NCI-H345 treated with DMSO at 0.1 percent for 48 hours (cell line): ENCODE data around the gene EMP3.
"Not testable (repeated sequence)": the region's sequence is repeated elsewhere in the genome, so short reads cannot be mapped to it uniquely, and the experiment has no call there.

Experiments used
- DNase-seq: peaks from one replicate; lab custom pipeline; 2025; ENCODE audit not compliant: unreplicated experiment; lab: John Stamatoyannopoulos, UW

The EMP3 gene, protein sequence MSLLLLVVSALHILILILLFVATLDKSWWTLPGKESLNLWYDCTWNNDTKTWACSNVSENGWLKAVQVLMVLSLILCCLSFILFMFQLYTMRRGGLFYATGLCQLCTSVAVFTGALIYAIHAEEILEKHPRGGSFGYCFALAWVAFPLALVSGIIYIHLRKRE

DNA sequence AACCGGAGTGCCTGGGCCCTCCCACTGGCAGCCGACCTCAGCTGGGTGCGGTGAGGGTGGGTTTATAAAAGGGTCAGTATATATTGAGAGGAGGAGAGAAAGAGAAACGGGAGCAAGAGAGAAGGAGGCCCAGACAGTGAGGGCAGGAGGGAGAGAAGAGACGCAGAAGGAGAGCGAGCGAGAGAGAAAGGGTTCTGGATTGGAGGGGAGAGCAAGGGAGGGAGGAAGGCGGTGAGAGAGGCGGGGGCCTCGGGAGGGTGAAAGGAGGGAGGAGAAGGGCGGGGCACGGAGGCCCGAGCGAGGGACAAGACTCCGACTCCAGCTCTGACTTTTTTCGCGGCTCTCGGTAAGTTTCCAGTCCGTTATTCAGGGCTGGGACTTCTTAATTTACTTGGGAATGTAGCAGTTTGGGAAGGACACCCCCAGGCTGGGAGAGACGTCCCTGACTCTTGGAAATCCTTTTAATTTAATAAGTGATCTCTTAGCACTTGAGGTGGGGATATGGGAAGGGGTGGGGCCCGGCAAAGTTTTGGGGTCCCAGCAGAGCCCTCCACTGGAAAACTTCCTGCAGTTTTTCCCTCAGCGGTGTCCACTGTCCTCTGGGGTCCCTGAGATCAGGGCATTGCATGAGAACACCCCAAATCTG, at the start of gene EMP3:
Gene EMP3 (plus strand): TSS at position 288 of the 646 bp plus-strand sequence. CDS start 1,293 bp downstream, outside the sequence.
- no peak for DNase-seq

DNA sequence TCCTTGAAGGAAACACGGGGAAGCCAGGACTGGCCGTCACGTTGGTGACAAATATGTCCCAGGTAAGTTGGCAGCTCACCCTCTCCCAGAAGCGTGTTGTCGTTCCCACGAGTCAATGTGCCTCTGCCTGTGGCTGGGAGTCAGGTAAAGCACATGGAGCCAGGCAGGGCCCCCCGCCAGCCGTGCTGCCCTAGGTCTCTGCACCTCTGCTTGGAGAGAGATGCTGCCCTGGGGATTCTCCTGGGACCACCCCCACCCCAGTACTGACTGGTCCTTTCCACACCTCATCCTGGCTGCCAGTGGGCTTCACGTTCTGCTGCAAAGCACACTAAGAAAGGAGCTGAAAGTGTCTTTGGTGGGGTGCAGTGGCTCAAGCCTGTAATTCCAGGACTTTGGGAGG, 45.6 kb upstream of the EMP3 start:
- DNase-seq, result no peak

DNA sequence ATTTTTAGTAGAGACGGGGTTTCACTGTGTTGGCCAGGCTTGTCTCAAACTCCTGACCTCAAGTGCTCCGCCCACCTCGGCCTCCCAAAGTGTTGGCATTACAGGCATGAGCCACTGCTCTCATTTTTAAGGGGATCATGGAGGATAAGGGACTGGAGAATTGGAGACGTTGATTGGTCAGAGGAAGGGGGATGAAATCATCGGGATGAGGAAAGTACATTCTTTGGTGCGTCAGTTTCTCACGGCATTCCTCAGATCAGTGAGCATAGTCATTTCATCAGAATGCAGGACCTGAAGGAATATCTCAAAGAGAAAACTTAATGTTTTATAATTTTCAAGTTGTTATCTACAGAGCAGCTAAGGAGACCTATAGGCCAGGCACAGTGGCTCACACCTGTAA, 41.4 kb upstream of the EMP3 start:
- no peak for DNase-seq

DNA sequence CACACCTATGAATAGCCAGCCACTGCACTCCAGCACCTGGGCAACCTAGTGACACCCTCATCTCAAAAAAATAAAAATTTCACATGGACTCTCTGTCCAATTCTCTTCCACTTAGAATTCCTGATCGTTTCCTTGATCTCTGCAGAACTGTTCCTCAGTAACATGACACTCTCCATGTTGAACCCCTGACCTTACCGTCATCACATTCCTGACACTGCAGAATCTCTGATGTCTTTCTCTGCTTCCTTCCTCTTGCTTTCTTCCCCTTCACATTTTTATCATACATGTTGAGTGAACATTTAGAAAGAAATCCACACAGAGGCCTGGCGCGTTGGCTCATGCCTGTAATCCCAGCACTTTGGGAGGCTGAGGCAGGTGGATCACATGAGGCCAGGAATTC, 40.5 kb upstream of the EMP3 start:
- no peak for DNase-seq

DNA sequence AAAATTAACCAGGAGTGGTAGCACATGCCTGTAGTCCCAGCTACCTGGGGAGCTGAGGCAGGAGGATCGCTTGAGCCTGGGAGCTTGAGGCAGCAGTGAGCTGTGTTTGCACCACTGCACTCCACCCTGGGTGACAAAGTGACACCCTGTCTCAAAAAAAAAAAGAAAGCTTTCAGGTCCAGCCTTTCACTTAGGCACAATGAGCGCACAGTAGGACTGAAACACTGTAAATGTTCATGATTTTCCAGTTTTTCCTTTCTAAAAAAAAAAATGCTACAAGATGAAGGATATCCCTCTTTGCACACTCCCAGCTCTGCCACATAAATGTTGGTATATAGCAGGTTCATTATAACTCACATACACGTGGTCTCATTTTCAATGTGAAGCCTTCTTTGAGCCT, 37.6 kb upstream of the EMP3 start:
- no peak for DNase-seq

DNA sequence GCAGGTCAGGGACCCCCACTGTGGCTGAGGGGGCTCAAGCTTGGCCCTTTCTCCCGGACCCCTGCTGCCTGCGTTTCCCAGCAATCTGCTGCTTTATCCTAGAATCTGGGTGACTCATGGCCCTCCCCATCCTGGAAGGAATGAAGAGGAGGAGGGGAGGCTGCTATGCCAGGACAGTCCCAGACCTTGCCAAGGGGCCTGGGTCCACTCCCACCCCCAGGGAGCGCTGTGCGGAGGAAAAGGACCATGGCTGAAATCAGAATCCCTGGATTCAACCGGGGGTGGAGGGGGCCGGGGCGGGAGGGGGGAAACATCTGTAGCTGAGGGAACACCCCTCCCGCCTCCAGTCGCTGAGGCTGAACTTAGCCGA, 35.0 kb upstream of the EMP3 start:
- DNase-seq, result no peak

DNA sequence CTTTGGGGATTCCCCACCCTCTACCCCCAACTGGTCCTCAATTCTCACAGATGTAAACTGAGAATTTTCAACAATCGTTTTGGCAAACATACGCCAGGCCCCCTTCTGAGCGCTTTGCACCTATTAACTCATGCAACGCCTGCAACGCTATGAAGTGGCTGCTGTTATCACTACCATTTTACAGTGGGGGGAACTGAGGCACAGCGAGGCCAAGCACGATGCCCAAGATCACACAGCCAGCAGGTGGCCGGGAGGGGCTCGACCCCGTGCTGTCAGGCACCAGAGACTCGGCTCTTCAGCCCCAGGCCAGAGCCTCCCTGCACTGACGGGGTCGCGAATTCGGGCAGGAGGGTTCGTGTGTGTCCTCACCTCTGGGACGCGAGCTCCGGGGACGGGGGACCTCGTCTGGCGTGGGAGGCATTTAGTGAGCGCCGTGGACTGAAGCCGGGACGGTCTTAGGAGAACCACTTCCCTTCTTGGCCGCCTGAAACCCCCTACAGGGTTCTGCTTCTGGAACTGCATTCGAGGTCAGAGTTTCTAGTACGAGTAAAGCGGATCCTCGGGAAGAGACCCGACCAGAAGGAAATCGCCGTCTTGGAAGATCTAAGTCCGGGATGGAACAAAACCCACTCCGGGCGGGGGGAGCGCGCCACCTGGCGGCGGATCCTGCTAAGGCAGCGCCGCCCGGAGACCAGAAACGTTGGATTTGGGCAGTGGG, 34.4 kb upstream of the EMP3 start:
- DNase-seq, result peak; percentile 24

DNA sequence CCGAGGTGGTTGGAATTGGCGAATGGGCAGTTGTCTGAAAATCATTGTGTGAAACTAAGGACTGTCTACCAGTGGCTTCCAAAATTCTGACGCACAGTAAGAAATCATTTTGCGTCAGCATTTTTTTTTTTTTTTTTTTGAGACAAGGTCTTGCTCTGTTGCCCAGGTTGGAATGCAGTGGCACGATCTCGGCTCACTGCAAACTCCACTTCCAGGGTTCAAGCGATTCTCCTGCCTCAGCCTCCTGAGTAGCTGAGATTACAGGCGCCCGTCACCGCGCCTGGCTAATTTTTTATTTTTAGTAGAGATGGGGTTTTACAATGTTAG, 33.9 kb upstream of the EMP3 start:
- DNase-seq, result not testable (repeated sequence)

DNA sequence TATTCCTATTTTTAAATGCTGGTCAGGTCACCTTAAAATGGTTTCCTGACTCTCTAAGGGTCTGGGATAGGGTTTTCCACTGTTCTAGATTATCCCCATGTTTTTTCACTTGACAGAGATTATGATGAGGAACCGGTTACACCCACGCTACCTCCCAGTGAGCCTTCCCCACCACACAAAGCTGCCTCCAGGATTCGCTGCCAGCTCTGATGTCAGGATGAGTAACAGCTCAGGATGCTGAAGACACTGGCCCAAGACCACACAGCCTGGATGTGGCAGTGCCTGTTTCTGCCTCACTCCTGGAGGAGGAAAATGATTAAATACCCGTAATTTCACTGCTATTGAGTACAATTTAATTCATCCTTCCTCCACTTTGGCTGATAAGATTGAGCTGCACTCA, 32.6 kb upstream of the EMP3 start:
- no peak for DNase-seq

DNA sequence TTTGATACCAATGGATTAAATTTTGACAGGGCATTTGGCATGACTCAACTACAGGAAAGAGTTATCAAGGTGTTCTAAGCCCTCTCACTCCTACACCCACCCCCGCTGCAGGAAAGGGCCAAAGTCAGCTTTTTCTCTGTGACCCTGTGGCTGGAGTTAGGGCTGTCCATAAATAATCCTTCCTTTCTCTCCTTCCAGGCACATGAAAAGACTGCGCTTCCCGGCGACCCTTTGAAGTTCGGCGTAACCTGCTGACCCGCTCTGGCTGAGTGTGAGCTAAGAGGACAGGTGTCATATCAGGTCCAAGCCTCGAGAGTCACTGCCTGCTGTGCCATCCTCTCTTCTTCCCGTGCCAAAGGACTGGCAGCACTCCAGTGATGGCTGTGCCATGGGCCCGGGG, 29.9 kb upstream of the EMP3 start:
- DNase-seq, result no peak

DNA sequence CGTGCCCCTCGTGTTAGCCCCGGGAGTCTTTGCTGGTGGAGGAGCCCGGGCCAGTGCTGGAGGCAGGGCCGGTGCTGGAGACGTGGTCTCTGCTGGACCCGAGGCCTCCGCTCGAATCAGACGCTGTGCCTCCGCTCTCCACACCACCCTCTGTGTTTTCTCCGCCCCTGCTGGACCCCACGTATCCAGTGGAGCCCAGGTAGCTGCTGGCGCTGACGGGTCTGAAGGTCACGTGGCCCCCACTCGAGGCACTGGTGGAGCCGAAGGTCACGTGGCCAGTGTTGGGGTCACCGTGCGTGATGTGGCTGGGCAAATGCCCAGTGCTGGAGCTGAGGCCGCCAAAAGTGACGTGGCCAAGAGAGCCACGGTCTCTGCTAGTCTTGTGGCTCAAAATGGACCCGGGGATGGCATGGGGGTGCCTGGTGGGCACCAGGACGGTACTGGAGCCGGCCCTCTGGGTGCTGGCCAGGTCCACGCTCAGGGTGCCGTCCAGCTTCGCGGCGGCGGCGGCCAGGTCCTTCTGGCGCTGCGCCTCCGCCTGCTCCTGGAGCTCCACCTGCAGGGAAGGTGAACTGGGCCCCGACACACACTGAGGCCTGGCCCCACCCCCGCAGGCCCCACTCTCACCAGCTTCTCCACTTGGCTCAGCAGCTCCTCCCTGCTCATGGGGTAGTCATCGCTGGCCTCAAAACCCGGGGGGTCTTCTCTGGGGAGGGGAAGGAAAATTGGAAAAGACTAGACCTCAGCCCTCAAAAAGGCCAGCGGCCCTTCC, 28.2 kb upstream of the EMP3 start:
- DNase-seq, result no peak

DNA sequence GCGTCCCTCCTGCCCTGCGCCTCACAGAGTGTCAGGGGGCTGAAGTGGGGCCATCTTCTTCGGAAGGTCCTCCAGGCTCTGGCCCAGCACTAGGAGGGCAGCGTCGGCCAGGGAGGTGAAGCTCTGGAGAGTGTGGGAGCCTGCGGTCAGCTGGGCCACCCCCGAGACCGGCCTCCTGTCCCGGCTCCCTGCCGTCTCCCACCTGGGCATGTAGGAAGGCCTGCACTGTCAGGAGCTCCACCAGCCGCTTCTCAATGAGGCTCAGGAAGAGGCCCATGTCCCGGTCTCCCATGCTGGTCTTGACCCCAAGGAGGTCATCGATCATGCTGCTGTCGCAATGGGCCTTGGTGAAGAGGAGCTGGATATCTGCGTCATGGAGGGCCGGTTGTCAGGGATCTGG, 27.4 kb upstream of the EMP3 start:
- no peak for DNase-seq

DNA sequence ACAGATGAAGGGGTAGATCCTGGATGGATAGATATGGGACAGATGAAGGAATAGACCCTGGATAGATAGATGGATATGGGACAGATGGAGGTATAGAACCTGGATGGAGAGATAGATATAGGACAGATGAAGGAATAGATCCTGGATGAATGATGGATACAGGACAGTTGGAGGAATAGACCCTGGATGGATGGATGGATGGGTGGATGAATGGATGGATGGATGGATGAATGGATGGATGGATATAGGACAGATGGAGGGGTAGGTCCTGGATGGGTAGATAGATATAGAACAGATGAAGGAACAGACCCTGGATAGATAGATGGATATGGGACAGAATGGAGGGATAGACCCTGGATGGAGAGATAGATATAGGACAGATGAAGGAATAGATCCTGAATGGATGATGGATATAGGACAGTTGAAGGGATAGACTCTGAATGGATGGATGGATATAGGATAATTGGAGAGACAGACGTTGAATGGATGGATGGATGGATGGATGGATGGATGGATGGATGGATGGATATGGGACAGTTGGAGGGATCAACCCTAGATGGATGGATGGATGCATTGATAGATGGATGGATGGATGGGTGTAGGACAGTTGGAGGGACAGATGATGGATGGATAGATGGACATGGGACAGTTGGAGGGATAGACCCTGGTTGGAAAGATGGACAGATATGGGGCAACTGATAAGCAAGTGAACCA, 23.3 kb upstream of the EMP3 start:
- DNase-seq, result no peak

DNA sequence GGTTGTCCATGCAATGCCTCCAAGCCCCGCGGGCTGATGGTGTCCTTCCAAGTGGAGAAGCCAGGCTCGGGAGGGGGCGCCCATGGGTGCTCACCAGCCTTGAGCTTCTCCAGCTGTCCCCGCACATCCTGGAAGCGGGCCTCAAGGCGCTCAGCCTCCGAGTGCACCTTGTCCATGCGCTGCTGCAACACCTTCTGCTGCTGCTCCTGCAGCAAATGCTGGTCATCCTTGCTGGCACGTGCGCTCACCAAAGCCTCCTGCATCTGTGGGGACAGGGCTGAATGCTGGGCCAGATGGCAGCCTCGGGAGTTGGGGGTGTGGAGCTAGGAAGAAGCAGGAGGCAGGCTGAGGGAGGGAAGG, 22.8 kb upstream of the EMP3 start:
- DNase-seq, result no peak

DNA sequence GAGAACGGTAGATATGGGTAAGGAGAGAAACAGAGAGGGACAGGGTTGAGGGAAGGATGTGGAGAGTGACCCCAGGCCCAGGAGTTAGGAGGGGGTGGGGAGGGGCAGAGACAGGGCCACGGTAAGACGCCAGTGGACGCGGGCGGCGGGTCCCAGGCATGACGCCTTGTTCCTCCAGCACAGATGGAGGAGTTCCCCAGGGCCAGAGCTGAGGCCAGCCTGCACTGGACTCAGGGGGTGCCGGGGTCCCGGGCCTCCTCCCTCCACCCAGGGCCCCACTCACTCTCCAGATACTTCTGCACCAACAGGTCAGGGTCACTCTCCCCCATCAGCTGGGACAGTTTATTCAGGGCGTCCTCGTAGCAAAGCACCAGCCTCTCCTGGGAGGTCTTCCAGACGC, 22.0 kb upstream of the EMP3 start:
- DNase-seq, result no peak

DNA sequence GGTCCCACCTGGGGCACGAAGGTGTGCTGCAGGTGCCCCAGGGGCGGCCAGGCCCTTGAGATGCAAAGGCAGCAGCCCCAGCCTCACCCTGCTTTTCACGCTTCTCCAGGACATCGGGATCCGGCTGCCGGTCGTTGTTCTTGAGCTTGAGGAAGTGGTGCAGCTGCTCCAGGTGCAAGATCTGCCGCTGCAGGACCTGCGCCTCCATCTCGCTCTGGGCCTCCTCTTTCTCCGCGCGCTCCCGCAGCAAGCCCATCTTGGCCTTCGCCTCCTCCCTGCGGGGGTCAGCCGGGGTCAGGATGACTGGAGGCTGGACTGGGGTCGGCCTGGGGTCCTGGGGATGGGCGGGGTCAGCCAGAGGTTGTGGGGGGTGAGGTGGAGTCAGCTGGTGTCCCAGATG, 21.5 kb upstream of the EMP3 start:
- no peak for DNase-seq

DNA sequence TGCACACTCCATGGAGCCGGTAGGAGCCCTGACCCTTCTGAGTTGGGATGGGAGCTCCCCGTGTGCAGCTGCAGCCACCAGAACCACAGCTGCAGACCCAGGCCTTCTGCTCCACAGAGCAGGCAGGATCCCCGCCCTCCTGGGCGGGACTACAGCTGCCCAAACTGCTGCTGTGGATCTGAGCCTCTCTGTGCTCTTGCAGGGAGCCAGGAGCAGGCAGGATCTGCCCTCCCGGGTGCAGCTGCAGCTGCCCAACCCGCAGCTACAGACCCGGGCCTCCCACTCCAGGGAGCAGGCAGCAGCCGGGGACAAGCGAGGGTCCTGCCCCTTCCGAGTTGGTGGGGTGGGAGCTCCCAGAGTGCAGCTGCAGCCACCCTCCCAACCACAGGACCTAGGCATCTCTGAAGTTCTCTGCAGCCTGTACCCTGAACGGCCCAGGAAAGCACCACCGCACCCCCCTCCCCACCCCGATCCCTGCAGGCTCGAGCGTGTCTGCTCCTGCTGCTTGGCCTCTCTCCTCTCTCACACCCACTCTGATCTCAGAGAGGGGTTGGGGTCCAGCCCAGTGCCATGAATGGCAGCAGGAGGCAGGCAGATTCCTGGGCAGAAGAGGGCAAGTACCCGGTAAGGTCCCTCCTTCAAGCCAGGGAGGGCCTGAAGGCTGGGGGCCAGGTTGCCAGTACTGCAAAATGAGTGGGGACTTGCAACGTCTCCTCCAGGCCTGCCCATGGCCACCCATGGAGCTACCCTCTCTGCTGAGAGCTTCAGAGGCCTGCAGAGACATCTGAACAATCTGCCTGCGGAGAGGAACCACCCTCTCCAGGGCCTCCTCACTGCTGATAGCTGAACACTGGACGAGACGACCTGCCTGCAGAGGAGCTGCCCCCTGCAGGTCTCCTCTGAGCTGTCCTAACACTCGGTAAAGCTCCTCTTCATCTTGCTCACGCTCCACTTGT, 16.4 kb upstream of the EMP3 start:
- DNase-seq, result no peak

DNA sequence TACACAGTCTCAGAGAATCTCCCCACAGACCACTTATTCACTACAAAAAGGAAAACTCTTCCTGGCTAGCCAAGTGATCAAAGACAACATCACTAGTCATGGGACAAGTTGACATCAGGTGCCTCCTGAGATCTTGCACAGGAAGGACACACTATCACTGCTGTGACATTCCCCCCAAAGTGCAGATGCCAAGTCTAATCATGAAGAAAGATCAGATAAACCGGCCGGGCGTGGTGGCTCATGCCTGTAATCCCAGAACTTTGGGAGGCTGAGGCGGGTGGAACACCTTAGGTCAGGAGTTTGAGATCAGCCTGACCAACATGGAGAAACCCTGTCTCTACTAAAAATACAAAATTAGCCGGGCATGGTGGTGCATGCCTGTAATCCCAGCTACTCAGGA, 15.6 kb upstream of the EMP3 start:
- DNase-seq, result not testable (repeated sequence)

DNA sequence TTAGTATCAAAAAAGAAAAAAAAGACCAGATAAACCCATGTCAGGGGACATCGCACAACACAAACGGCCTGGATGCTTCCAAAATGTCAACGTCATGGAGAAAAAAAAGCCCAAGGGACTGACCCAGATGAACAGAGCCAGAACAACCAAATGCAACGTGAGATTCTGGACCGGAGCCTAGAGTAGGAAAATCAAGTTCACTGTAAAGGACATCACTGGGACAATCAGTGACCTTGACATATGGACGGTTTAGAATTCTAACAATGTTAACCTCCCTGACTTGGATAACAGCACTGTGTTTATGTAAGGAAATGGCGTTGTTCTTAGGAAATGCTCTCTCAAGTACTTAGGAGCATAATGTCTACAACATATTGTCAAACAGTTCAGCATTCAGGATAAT, 15.1 kb upstream of the EMP3 start:
- no peak for DNase-seq

DNA sequence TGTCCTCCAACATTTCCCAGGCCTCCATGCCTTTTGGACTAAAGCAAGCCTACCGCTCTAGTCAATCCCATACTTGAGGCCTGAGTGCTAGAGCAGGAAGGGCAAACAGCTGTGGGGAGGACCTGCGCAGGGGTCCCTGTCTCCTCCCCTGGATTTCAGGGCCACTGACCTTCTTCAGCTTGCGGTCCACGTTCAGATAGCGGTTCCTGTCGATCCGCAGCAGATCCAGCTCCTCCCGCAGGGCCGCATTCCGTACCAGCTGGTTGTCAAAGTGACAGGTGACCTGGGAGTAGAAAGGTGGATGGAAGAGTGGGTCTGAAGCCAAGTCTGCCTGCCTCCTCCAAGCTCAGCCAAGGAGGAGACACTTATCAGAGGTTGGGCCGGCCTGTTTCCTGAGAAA, 14.0 kb upstream of the EMP3 start:
- DNase-seq, result no peak
